Esophagus squamous epithelium (tissue), 4 donors: ENCODE results near the gene MEGF10.

ENCODE experiments used
- POLR2A ChIP-seq, 4 donors: fragments of 450-650 bp; IDR thresholded peaks; one replicate each; pipeline ENCODE4 v1.6.1; 2017; ENCODE audit warnings: antibody characterized with exemption in 4 of 4, mild to moderate bottlenecking in 4 of 4, moderate library complexity in 3 of 4
- TF ChIP-seq, protein P1 (sequence below), 6 experiments: fragments of 450-650 bp in 4 of 6; fragments of 200-600 bp in 2 of 6; sonication (generic) in 2 of 6; IDR thresholded peaks; one replicate each; pipeline ENCODE4 v1.5.1; 2016 to 2019; ENCODE audit warnings: antibody characterized with exemption in 6 of 6, mild to moderate bottlenecking in 4 of 6, moderate library complexity in 4 of 6

GRCh38 chr5:127322403-127322802 is 31.8 kb downstream of the MEGF10 start:
- TF ChIP-seq, protein P1, sequence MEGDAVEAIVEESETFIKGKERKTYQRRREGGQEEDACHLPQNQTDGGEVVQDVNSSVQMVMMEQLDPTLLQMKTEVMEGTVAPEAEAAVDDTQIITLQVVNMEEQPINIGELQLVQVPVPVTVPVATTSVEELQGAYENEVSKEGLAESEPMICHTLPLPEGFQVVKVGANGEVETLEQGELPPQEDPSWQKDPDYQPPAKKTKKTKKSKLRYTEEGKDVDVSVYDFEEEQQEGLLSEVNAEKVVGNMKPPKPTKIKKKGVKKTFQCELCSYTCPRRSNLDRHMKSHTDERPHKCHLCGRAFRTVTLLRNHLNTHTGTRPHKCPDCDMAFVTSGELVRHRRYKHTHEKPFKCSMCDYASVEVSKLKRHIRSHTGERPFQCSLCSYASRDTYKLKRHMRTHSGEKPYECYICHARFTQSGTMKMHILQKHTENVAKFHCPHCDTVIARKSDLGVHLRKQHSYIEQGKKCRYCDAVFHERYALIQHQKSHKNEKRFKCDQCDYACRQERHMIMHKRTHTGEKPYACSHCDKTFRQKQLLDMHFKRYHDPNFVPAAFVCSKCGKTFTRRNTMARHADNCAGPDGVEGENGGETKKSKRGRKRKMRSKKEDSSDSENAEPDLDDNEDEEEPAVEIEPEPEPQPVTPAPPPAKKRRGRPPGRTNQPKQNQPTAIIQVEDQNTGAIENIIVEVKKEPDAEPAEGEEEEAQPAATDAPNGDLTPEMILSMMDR (IDR thresholded peaks at IDR 0.05): no peak
- TF ChIP-seq POLR2A (IDR thresholded peaks at IDR 0.05): no peak
